Upper lobe of left lung (tissue), 6 donors: ENCODE measurements around the gene SPINT3. TPM values are rescaled to one million over a fixed set of nuclear protein-coding genes. Genes with fewer than 3 reads are reported as not detected.

Experiments
- ATAC-seq, 2 donors: fragments of 200-7000 bp; cut with Tn5 transposase; one replicate each; pipeline ENCODE4 v1.9.1; 2022; ENCODE audit warnings: mild to moderate bottlenecking in 2 of 2, moderate library complexity in 2 of 2; ENCODE audit not compliant: low FRiP score in 2 of 2
- DNase-seq, 2 donors: peaks; one replicate each; pipeline ENCODE4 v3.0.0-alpha.2; 2019 to 2020
- H3K27ac ChIP-seq, 4 donors: fragments of 200-600 bp; sonication (generic); one replicate each; pipeline ENCODE4 v1.5.1; 2016 to 2019
- H3K27me3 ChIP-seq, 4 donors: fragments of 200-600 bp; sonication (generic); one replicate each; pipeline ENCODE4 v1.5.1; 2017 to 2019
- H3K36me3 ChIP-seq, 4 donors: fragments of 200-600 bp; sonication (generic); one replicate each; pipeline ENCODE4 v1.5.1; 2016 to 2019
- H3K4me1 ChIP-seq, 4 donors: fragments of 200-600 bp; sonication (generic); one replicate each; pipeline ENCODE4 v1.5.1; 2018 to 2019
- H3K4me3 ChIP-seq, 4 donors: fragments of 200-600 bp; sonication (generic); one replicate each; pipeline ENCODE4 v1.5.1; 2017 to 2019; ENCODE audit warnings: mild to moderate bottlenecking in 2 of 4, moderate library complexity in 1 of 4
- H3K9me3 ChIP-seq, 4 donors: fragments of 200-600 bp; sonication (generic); one replicate each; pipeline ENCODE4 v1.5.1; 2018 to 2019
- CTCF ChIP-seq, 6 experiments: fragments of 450-650 bp in 4 of 6; fragments of 200-600 bp in 2 of 6; sonication (generic) in 2 of 6; IDR thresholded peaks; one replicate each; pipeline ENCODE4 v1.5.1; 2016 to 2019; ENCODE audit warnings: antibody characterized with exemption in 6 of 6
- EP300 ChIP-seq, 4 donors: sonication (generic); formaldehyde crosslinking; IDR thresholded peaks; one replicate each; pipeline ENCODE4 v1.5.1; 2017; ENCODE audit warnings: antibody characterized with exemption in 4 of 4, control low read depth in 2 of 4
- POLR2A ChIP-seq, 4 donors: fragments of 450-650 bp; IDR thresholded peaks; one replicate each; pipeline ENCODE4 v1.5.1; 2016 to 2017; ENCODE audit warnings: antibody characterized with exemption in 4 of 4, mild to moderate bottlenecking in 2 of 4
- POLR2AphosphoS5 ChIP-seq, 2 donors: sonication (generic); formaldehyde crosslinking; IDR thresholded peaks; one replicate each; pipeline ENCODE4 v1.5.1; 2017; ENCODE audit warnings: antibody characterized with exemption in 2 of 2
- WGBS, 2 donors: methylation state at CpG; one replicate each; pipeline ENCODE4 v1.1.5; 2017 to 2018; 5-methylcytosine and 5-hydroxymethylcytosine counted together
- total RNA-seq, 6 donors: library from RNA; depleted of rRNA in 4 of 6; stranded (reverse); fragments of >200 nt in 4 of 6; gene quantifications; one replicate each; pipeline versions ENCODE4 v1.1.0 to v1.2.1, GENCODE V29; 2016 to 2021
- donor health status: DM: no; HTN: no; CAD: no; lungs with moderate emphysema.
- donor health status: DM: no; HTN: yes; CAD: no; lungs with severe emphysema.

The SPINT3 gene
- total RNA-seq, 6 donors from 2014 or later: not detected

GRCh38 chr20:45550765-45551164 lies 35.3 kb upstream of the SPINT3 start:
- ATAC-seq (no peak), DNase-seq (no peak)
- TF ChIP-seq EP300 (IDR thresholded peaks at IDR 0.05): no peak
- no peak for TF ChIP-seq POLR2AphosphoS5 (IDR thresholded peaks at IDR 0.05)
- TF ChIP-seq CTCF (IDR thresholded peaks at IDR 0.05): no peak
- TF ChIP-seq POLR2A (IDR thresholded peaks at IDR 0.05): no peak
- Histone ChIP-seq H3K4me1 (no peaks in the 10 kb centered on the region), H3K27me3 (no peaks in the 10 kb centered on the region), H3K27ac (no peak overlapping the region), H3K4me3 (no peak overlapping the region), H3K36me3 (no peaks in the 10 kb centered on the region), H3K9me3 (no peaks in the 10 kb centered on the region)

- Histone ChIP-seq H3K9me3 (no peaks in the 10 kb centered on the region), H3K27ac (no peak overlapping the region), H3K36me3 (no peaks in the 10 kb centered on the region), H3K4me1 (no peaks in the 10 kb centered on the region), H3K4me3 (no peak overlapping the region), H3K27me3 (no peaks in the 10 kb centered on the region)
- ATAC-seq (no peak), DNase-seq (no peak)
- TF ChIP-seq EP300 (IDR thresholded peaks at IDR 0.05): no peak
- TF ChIP-seq POLR2A (IDR thresholded peaks at IDR 0.05): no peak
- TF ChIP-seq CTCF (IDR thresholded peaks at IDR 0.05): no peak
- no peak for TF ChIP-seq POLR2AphosphoS5 (IDR thresholded peaks at IDR 0.05)
- WGBS, 2 donors: 92 to 94% methylated on average over 7 of the region's 7 CpGs
These were observed 33.0 kb upstream of the SPINT3 start for GRCh38 chr20:45548410-45548809.

GRCh38 chr20:45547206-45547770 lies 31.9 kb upstream of the SPINT3 start, which contains the start of gene EPPIN:
Gene EPPIN, minus strand, starts transcription at chr20:45547401. Its CDS starts 44 bp downstream, at chr20:45547357.
- no peak within 1 kb of the TSS for H3K4me3 ChIP-seq
- no peaks in the 10 kb centered on the region for H3K27me3 ChIP-seq
- ATAC-seq (no peak), DNase-seq (no peak)
- no peaks in the 10 kb centered on the region for H3K36me3 ChIP-seq
- TF ChIP-seq EP300 (IDR thresholded peaks at IDR 0.05): no peak
- no peak for TF ChIP-seq POLR2AphosphoS5 (IDR thresholded peaks at IDR 0.05)
- TF ChIP-seq POLR2A (IDR thresholded peaks at IDR 0.05): no peak
- TF ChIP-seq CTCF (IDR thresholded peaks at IDR 0.05): no peak
- H3K27ac ChIP-seq: no peak within 1 kb of the TSS
- no peaks in the 10 kb centered on the region for H3K4me1 ChIP-seq
- 82 to 85% methylated on average over 6 of the region's 6 CpGs for WGBS, 2 donors
- H3K9me3 ChIP-seq: no peaks in the 10 kb centered on the region

- ATAC-seq: peak in 1 of 2 donors; percentile 82
- no peak for DNase-seq
- no peaks in the 10 kb centered on the region for H3K27me3 ChIP-seq
- no peaks in the 10 kb centered on the region for H3K9me3 ChIP-seq
- no peak overlapping the region for H3K4me3 ChIP-seq
- H3K36me3 ChIP-seq: no peaks in the 10 kb centered on the region
- WGBS, 2 donors: 15 to 16% methylated on average over 4 to 5 of the region's 5 CpGs
- H3K27ac ChIP-seq: no peak overlapping the region
- H3K4me1 ChIP-seq: no peaks in the 10 kb centered on the region
- no peak for TF ChIP-seq POLR2AphosphoS5 (IDR thresholded peaks at IDR 0.05)
- peak in 4 of 6 experiments; percentile 25 to 63 (median 44) for TF ChIP-seq CTCF (IDR thresholded peaks at IDR 0.05)
These were observed 30.5 kb upstream of the SPINT3 start for GRCh38 chr20:45545754-45546453.

GRCh38 chr20:45545351-45545750 lies 29.9 kb upstream of the SPINT3 start:
- no peak for ATAC-seq
- TF ChIP-seq EP300 (IDR thresholded peaks at IDR 0.05) (no peak), CTCF (IDR thresholded peaks at IDR 0.05) (no peak), POLR2A (IDR thresholded peaks at IDR 0.05) (no peak), POLR2AphosphoS5 (IDR thresholded peaks at IDR 0.05) (no peak)
- no peaks in the 10 kb centered on the region for H3K36me3 ChIP-seq
- 74 to 81% methylated on average over 3 of the region's 3 CpGs for WGBS, 2 donors
- H3K4me3 ChIP-seq: no peak overlapping the region
- no peaks in the 10 kb centered on the region for H3K27me3 ChIP-seq
- H3K27ac ChIP-seq: no peak overlapping the region
- DNase-seq: no peak
- no peaks in the 10 kb centered on the region for H3K4me1 ChIP-seq
- no peaks in the 10 kb centered on the region for H3K9me3 ChIP-seq
